Left colon (tissue), 2 donors: ENCODE results near the gene RANBP3. TPM values are rescaled to one million over a fixed set of nuclear protein-coding genes. Genes with fewer than 3 reads are reported as not detected.

ENCODE experiments used
- ATAC-seq: fragments of 200-7000 bp; cut with Tn5 transposase; one replicate; pipeline ENCODE4 v1.9.1; 2020; ENCODE audit warnings: mild to moderate bottlenecking, moderate library complexity
- DNase-seq, 2 donors: peaks; one replicate each; pipeline ENCODE4 v3.0.0-alpha.2; 2020
- intact Hi-C, 2 donors: fragments of 100-400 bp; cut with DNase I in 1 of 2; cut with micrococcal nuclease in 1 of 2; formaldehyde crosslinking; loops; one replicate each; pipeline versions ENCODE4 v1.11.2 to v1.14.0; 2022; cut with DNase I, micrococcal nuclease
- total RNA-seq, 2 donors: library from RNA; stranded (reverse); fragmentation: NEBNext Ultra II Directional; extraction: Animal tissue kit (Norgen Biotek cat#: 25700); gene quantifications; one replicate each; pipeline ENCODE4 v1.2.1, GENCODE V29; 2021
- donor health status: DM: no; HTN: no; CAD: no.
- donor health status: DM: yes; HTN: yes; CAD: no.

Gene RANBP3
- total RNA-seq, 2 donors from 2014 or later, result 44.2 to 50.3 TPM

DNA sequence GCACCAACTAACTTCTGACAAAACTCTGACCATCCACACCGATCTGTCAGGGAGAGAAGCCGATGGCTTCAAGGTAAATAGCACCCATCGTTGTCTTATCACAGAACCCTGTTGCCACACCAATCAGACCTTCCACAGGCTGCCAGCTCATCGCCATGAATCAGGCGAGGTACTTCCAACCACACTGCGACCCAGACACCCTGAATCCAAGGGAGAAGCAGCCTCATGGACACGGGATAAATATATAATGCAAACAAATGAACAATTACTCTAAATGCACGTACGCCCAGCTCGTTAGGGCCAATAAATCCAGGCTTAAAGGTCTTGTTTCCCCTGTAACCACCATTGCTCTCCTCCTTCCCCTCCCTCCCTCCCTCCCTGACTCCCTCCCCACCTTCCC lies 20.8 kb downstream of the RANBP3 start:
- ATAC-seq (peak; percentile 39), DNase-seq (no peak)

GRCh38 chr19:5956728-5957127 lies 21.2 kb downstream of the RANBP3 start:
- ATAC-seq, result no peak
- intact Hi-C loops, result no loop called here
- no peak for DNase-seq

More for the DNA sequence above, 20.8 kb downstream of the RANBP3 start:
- intact Hi-C loops, result no loop called here

DNA sequence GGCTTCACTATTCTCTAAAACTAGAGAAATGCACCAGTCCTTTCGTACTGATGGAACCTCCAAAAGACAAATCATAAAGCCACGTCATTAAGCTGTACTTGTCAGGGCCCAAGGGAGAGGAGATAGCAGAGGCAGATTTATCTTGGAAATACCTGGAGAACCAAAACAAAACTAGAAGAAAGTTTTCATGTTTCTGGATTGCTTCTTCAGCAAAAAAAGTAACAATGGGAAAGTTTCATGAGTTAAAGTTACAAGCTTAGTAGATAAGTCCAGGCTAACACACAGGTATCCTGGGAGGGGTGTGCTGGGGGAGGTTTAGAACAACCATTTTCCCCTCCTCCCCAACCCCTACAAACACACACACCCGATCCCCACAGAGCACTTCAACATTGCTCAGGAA lies 21.6 kb downstream of the RANBP3 start:
- DNase-seq (no peak), ATAC-seq (no peak)
- intact Hi-C loops, result no loop called here

- no peak for ATAC-seq
- DNase-seq, result no peak
- intact Hi-C loops, result no loop called here
Observed at GRCh38 chr19:5955636-5955935, 22.4 kb downstream of the RANBP3 start.

DNA sequence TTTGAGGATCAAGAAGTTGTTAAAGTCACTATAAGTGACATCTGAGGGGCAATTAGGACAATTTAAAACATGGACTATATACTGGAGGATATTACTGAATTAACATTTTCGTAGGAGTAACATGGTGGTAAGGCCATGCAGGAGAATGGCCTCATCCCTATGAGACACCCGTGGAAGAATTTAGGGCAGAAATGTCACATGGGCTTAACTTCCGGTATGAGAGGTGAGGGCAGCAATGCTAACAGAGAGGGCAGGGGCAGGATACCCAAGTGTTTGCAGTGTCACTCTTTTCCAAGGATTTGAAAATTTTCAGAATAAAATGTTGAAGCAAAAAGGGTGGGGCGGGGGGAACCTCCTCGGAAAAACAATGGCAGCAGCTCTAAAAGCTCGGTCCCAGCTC lies 23.6 kb downstream of the RANBP3 start:
- intact Hi-C loops, result no loop called here
- no peak for ATAC-seq
- no peak for DNase-seq

DNA sequence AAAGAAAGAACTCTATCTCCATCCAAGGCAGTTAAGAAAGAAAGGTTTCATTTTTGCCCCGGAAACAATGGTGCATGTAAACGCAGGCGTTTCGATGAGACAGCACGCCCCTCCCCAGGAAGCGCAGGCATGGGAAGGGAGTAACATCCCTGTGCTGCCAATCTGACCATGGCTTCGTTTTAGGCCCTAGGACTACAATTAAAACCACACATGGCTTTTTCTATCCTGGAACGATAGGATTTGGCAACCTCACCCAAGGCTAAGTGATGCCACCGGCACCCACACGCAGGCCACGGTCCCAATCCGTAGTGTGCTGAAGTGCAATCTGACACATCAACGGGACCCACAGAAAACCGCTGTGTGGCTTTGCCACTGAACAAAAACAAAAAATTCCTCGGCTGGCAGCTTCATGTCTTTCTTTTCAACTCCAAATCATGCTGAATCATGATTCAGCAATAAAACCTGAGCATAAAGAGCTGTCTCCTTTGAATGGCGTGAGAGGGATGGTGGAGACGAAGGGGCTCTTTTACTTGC lies 24.2 kb downstream of the RANBP3 start:
- ATAC-seq (no peak), DNase-seq (no peak)
- intact Hi-C loops, result no loop called here

- ATAC-seq, result no peak
- no peak for DNase-seq
Observed at GRCh38 chr19:5953030-5953589, 24.8 kb downstream of the RANBP3 start.

DNA sequence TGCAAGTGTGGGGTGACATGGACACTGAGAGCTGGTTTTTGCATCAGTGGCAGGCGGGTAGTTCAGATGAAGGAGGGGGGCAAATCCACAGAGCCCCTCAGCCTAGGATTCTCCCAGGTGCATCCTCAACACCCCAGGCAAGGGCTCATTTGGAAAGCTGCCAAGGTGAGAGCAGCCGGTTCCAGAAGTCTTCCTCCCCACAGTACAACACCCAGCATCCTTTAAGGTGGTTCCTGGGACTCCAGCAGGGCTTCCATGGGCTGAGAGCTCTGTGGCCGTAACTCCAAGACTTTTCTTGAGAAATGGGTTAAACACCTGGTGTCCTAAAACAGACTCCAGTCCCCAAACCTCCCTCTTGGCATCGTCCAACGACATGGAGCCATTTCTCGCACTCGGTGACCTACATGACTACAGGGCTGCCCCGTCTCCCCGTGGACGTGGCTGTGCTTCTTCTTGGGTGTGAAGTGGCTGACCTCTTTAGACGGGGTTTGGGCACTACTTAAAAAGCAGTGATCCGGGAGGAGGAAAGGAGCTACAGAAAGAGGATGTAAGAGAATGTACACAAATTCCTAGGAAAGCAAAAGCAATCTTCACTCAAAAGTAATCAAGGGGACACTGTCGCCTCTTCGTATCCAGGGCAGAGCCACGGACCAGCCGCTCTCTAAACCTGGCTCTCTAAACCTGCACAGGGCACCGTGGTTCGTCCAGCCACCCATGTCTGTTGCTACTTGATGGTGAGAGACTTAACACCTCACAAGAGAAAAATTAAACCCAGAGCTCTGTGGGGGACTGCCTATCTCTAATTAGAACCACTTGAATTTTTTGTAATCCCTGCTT lies 25.5 kb downstream of the RANBP3 start:
- intact Hi-C loops, result no loop called here
- ATAC-seq, result no peak
- no peak for DNase-seq

More at GRCh38 chr19:5953030-5953589, 24.8 kb downstream of the RANBP3 start:
- intact Hi-C loops, result no loop called here

DNA sequence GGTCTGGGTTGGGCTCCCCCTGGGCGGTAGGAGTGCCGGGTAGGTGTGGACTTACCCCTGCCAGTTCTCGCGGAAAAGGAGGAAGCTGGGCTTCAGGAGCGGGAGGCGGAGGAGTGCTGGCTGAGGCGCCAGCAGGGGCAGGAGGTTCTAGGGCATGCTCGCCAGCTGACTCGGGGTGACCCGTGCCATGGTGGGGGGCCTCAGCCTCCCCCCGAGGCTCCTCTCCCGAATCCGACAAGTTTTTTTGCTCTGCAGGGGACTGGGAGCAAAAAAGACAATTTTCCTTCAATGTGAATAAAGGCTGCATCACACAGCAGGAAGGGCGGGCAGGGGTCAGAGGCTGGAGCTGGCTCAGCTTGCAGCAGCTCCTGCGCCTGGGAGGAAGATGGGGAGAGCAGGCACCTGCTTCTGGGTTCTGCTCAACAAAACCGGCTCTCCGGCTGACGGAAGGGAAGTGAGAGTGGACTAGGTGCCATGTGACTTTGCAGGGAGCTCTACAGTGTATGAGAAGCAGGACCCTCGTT lies 26.5 kb downstream of the RANBP3 start:
- intact Hi-C loops, result no loop called here
- DNase-seq, result peak in 1 of 2 donors; percentile 41
- ATAC-seq, result peak; percentile 55

DNA sequence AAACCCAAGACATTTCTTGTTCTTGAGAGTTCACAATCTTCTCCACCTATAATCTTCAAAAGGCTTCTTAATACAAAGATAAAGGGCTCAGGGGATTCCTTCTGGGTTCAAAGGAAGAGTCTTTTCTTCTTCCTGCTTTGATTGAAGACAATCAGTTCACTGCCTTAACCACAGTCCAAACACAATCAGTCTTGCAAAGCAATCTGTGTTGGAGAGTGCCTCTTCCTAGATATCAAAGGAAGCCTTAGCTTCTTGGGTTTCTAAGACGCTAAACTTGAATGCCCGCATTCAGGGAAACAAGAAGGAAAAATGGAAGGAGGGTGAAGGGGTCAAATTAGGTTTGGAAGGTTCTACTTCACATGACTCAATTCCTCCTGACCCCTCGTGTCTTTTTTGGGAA lies 27.2 kb downstream of the RANBP3 start:
- no peak for ATAC-seq
- intact Hi-C loops, result no loop called here
- no peak for DNase-seq

GRCh38 chr19:5949792-5950305 lies 28.1 kb downstream of the RANBP3 start:
- ATAC-seq, result no peak
- no peak for DNase-seq
- intact Hi-C loops, result no loop called here

DNA sequence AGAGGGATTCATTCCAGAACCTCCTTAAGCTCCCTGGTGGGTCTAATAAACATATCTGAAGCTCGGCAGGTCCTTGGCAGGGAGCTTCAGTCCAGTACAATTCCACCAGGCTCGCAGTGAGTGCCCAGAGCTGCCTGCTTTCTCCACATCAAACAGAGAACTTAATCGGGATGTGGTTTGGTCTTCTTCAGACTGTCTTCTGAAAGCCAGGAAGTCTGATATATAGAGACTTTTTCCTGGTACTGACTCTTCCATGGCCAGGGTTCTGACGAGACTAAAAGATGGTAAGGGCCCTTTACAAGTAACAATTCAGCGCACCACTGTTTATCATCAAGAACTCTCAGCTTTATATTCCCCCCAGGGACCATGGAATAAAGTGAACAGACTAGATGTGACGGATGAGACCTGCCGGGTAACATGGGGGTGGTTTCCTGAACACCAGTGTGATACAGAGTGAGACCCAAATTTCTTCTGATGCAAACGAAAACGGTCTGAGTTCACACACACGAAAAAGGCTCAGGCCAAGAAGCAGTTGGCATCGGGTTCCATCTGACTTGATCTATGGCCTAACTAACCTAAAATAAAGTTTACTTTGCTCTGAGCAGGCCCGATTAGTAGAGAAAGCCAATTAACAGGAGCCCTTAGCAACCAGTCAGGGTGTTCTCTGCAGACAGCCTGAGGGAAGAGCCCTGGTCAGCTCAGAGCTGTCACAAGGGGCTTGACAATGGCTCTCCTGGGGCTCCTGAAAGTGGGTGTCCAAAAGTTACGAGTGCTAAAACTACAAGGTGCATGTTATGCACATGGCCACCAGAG lies 29.0 kb downstream of the RANBP3 start:
- ATAC-seq (no peak), DNase-seq (peak in 1 of 2 donors; percentile 54)
- intact Hi-C loops, result no loop called here

GRCh38 chr19:5947435-5947834 lies 30.5 kb downstream of the RANBP3 start:
- ATAC-seq (peak; percentile 33), DNase-seq (peak; percentile 34 to 76)
- intact Hi-C loops, result no loop called here

DNA sequence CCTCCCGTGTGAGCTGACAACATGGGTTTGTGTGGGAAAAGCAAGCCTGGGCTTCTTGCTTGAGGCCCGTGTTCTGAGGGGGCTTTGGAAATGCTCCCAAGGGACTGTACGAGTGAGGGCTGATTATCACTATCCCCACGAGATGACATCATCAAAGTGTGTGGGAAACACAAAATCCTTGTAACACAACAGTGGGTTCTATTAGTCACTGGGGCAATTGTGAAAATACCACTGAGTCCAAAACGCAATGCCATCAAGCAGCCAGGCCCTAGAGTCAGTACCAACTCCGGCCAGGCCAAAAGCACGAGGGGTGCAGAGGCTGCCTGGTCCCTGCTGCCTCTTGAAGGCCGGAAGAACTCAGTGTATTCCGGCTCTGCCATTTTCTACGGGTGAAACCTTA lies 34.3 kb downstream of the RANBP3 start:
- ATAC-seq (no peak), DNase-seq (no peak)
- intact Hi-C loops, result no loop called here

DNA sequence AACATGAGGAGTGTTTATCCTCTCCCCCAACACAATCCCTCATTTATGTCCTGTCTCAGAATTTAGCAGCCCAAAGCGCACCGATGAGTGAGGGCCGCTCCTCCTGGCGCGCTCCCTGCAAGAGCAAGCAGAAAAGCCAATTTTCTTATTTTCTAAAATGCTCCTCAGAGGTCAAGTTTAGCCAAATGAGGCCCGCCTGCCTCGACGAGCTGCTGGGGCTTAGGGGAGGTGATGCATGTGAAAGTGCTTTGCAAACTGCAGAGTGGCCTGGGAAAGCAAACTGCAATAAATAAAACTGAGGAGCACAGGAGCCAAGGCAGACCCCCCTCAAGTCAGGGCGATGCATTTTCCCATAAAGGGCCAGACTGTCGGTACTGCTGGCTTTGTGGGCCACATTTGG lies 34.9 kb downstream of the RANBP3 start:
- ATAC-seq, result no peak
- DNase-seq, result no peak
- intact Hi-C loops, result no loop called here

DNA sequence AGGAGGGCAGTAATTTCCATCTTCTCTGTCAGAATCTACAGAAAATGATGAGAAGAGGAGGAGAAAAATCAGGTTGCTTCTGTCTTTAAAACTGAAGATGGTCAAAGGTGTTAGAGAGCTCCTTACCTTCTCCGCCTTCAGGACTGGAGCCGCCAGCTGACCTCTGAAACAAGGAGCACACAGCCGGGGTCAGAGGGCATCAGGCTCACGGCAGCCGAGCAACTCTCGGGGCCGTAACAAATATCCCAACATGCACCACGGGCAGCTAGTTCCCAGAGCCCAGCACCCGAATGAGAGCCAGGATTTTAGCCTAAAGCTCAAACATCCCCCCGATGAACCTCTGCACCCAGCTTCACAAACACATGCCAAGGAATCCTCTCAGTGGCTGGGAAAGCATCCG lies 36.3 kb downstream of the RANBP3 start:
- no peak for DNase-seq
- intact Hi-C loops, result no loop called here
- no peak for ATAC-seq

DNA sequence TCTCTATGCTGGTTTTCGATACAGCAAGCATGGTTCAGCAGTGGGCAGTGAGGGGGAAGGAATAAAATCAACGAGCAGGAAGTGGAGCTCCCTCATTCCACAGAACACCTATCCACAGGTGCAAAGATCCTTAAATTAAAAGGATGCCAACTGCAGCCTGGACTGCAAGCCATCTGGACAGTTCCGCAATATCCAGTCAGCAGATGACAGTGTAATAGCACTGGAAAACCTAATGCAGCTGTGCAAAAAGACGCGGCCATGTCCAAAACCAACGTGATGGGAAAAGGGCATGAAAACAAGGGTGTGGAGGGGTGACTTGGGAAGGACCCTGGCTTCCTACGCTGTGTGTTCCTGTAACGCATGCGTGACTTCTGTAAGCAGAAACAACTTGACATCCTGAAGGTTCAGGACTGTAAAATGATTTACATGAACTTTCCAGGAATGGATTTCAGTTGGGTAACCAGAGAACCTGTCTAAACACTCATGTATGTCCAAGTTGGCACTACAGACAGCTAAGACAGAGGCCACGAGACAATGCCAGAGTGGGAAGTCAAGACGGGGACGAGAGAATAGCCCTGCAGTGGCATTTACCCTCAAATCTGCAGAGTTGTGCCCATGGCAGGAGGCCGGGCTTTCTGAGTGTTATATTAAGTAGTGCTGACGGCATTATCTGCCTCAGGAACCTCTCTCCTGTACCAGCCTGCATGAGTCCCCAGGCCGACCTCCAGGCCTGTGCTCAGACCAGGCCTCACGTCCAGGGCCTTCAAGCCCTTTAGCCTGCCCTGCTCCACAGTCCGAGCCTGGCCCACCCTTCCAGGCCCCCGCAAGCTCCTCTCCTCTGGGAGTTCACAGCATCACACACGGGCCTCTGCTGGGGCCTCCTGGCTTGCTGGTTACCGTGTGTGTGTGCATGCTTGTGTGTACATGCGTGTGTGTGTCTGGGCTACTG lies 37.4 kb downstream of the RANBP3 start:
- intact Hi-C loops, result no loop called here
- DNase-seq, result no peak
- ATAC-seq, result no peak

- intact Hi-C loops, result no loop called here
- no peak for DNase-seq
Observed at GRCh38 chr19:5937550-5937949, 40.4 kb downstream of the RANBP3 start.

More at GRCh38 chr19:5937550-5937949, 40.4 kb downstream of the RANBP3 start:
- ATAC-seq, result no peak
